NK-92 (cell line): ENCODE results near the gene SPAG5.
"Not testable (repeated sequence)": the region's sequence is repeated elsewhere in the genome, so short reads cannot be mapped to it uniquely, and the experiment has no call there.

Experiments
- DNase-seq: peaks from one replicate; lab custom pipeline; 2025; ENCODE audit not compliant: unreplicated experiment; lab: John Stamatoyannopoulos, UW

SPAG5 gene

DNA sequence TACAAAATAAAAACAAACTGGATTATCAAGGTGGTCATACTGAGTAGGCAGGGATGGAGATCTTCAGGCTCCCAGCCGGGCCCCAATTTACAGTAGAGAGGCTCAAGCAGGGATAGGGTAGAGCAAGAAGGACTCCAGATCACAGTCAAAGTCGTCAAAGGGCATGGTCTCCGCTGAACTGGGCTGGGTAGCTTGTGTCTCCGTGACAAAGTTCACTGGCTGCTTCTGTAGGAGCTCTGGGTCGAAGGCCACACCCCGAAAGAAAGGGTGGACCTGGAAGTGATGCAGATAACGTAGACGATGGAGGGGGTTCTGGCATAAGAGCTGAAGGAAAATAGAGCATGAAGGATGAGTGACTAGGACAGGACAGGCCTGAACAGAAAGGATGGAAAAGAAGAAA, 11.6 kb upstream of the SPAG5 start:
- no peak for DNase-seq

DNA sequence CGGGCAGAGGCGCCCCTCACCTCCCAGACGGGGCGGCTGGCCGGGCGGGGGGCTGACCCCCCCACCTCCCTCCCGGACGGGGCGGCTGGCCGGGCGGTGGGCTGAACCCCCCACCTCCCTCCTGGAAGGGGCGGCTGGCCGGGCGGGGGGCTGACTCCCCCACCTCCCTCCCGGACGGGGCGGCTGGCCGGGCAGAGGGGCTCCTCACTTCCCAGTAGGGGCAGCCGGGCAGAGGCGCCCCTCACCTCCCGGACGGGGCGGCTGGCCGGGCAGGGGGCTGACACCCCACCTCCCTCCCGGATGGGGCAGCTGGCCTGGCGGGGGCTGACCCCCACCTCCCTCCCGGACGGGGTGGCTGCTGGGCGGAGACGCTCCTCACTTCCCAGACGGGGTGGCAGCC, 5.2 kb upstream of the SPAG5 start:
- DNase-seq: not testable (repeated sequence)

DNA sequence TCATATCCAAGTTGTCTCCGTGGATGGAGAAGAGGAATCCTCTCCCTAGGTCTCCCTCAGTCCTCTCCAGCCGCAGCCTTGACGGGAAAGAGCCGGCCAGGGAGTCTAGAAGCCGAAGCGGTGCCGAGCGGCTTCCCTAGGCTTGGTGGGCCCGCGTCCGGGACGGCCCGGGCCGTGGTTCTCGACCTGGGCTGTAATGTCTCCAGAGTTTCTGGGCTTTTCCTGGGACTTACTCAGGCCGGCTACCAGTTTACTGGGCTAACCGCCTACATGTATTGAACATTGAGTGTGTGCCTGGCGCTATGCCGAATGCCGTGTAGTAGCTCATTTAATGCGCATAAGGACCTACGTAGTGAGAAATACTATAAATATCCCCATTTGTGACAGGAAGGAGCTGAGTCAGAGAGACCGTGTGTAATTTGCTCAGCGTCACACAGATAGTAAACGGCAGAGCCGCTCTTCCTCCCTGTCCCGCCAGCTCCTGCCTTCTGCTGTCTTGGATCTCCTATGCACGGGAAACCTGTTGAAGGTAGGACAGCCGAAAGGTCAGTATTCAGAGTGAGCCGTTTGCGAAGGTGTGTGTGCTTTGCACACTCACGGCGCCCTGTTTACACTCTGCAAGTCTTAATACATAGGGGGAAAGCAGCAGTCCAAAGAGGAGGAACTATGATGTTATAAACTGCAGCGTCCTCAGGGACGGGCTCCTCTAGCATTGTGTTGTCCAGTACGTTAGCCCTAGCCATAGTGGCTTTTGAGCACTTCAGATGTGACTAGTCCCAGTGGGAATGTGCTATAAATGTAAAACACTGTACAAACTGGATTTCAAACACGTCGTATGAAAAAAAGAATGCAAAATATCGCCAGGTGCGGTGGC, 723 bp upstream of the SPAG5 start:
- DNase-seq: no peak

DNA sequence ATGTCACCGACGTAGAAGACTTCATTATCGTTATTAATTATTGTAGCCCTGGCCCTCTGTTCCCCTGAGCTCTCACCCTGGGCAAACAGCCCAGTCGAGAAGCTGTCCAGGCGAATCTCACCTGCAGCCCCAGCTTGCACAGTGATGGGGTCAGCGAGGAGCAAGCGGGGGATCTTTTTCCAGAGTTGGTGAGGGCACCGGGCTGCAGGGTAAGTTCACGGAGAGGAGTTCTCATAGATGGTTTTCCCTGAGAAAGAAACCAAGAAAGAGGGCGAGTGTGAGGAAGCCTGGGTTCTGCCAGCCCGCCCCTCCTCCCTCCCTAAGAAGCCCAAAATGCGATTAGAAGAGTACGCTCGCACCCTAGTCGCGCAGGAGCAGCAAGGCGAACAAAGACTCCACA, 436 bp downstream of the SPAG5 start:
- no peak for DNase-seq

DNA sequence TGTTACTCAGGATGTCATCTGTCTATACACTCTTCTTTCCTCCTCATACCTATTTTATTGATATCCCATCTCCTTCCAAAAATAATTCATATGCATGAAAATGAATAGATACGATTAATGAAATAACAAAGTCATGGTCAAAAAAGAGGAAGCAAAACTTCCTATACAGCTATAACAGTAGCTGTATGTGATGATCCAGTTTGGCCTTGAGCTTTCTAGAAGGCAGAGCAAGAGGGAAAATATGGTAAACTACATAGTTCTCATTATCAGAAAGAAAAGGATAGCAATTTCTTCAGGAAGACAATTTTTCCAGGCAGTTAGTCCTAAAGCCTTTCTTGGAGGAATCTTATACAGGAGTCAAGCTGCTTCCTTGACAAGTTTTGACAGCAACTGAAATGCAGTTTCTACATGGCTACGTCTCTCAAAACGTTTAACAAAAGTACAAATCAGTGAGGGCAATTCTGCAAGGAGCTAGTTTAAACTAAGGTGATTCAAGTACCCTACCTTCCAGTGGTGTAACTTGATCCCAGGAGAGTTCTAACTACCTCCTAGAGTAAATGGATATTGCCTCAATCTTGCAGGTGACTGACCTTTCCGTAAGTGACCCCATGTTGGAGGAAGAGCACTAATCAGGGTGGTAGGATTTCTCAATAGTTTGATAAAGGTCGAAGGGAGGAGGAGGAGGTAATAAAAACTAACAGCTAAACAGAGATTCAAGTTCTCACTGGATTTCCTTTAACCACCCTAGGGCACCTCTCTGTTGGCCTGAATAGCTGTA, 1.0 kb downstream of the SPAG5 start:
- no peak for DNase-seq

DNA sequence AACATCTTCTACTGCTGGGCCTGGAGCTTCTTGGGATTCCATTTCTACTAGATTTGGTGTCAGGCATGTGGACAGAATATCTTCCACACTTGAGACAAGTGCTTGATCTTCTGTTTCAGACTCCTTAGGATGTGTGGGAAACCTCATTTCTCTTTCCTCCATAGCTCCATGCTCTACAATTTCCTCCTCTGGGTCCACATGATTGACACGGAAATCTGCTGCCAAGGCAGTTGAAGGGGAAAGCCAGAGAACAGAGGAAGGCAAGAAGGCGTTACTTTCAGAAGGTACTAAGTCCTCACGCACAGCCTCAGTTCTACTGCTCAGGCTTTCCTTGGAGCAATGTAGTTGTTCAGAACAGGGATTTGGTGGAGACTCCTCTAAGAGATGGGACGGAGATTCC, 6.6 kb downstream of the SPAG5 start:
- no peak for DNase-seq

DNA sequence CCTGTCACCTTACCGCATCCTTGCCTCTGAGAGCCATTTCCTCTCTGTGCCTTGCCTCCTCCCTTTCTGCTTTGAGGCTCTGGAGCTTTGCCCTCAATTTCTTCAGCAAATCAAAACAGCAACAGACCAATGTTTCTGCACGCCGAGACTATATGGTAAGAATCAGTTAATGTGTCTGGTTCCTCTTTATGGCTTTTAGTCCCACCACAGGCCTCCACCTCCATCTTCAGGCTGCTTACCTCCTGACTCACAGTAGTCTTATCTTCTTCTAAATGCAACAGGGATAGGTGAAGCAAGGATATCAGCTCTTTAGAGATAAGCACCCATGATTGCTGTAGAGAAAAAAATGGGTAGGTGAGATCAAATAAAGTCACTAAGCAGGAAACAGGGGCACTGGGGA, 13.0 kb downstream of the SPAG5 start:
- DNase-seq: no peak

DNA sequence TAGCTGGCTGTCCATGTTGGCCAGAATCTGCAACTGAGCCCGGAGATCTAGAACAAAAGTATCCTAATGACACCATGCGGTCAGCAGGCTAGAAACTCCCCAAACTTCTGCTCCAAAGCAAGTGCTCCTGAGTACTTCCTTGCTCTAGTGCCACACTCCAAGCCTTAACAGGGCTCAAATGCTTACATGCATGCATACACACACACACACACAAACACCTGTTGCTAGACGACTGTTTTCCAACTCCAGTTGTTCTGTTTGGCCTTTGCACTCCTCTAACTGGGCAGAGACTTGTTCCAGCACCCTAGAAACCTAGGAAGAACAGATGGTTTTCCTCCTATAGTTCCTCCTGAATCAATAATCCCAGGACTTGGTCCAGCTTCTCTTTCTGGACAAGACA, 14.4 kb downstream of the SPAG5 start:
- DNase-seq: no peak

DNA sequence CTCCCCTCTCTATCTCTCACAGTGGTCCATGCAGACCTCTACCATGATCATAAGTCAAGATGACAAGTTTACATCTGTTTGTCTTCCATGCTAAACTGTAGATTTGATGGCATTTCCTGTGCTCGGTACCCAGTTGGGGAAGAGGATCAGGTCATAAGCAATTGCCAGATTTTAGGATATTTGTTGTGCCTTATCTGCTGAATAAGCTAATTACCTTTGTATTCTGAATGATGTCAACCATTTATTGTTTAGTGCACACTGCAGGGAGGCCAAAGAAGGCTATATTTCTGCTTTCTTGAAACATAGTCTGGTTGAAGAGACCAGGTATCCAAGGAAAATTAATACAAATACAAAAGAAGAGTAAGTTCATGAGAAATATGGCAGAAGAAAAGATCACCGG, 16.3 kb downstream of the SPAG5 start:
- DNase-seq: no peak

DNA sequence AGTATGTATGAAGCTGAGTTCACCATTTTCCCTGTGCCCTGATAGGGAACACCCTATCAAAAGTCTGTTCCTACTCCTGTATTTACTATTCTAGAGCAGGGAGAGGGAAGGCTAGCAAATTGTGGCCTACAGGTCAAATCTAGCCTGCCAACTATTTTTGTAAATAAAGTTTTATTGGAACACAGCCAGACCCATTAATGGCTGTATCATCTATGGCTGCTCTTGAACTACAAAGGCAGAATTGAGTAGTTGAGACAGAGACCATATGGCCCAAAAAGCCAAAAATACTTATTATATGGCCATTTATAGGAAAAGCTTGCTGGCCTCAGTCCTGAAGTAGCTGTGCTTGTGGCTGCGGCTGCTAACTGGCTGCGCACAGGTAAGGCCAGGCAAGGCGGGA, 17.9 kb downstream of the SPAG5 start:
- no peak for DNase-seq

DNA sequence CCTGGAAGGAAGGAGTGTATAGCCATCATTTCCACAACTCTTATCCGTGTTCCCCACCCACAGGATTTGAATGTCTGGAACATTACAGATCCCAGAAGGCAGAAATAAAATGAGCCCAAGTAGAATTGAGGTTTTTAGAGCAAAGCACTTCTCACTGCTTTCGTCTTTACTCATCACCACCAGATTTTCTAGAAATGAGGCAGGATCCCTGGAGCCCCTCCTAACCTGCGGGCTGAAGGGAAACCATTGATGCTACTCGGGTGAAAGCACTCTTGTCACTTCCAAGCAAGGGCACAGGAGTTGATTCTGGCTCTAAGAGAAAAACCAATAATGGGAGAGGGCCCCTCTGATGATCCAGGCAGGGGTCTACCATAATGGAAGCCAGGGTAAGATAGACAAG, 19.3 kb downstream of the SPAG5 start:
- no peak for DNase-seq

DNA sequence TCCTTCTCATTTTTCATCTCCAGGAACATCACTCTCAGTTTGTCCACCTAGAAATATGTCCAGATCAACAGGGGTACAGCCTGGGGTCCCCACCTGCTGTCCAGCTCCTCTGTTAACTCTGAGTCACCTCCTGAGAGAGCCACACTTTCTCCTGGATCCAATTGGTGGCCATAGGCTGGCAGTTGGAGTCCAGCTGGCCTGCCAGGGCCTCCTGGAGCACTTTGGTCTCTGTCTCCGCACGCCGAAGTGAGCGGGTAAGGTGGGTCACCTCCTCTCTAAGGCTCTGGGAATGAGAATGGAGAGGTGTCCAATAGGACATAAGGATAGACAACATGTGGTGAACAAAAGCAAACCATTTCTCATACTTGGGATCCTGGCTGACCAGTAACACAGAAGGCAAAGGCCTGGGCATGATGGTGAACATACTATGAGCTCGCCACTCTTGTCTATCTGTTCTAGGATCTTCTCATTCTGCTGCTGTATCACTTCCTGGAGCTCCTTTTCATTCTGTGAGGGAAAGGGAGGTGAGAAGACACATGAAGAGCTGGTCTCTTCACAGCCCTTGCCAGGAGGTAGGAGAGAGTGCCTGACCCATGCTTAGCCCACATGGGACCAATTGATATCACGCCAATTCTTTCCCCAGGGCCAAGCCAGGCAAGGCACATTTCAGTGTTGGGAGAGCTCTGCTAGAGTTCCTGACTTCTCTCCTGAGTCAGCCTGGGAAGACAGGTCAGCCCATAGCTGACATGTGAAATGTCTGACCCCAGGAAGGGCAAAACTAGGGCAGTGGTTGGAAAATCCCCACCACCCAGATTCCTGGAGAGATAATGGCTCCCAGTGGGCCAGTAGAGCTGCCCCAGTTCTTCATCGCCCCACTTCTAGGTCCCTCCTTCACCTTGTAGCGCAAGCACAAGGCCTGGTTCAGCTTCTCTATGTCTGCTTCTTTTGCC, 20.3 kb downstream of the SPAG5 start:
- no peak for DNase-seq

DNA sequence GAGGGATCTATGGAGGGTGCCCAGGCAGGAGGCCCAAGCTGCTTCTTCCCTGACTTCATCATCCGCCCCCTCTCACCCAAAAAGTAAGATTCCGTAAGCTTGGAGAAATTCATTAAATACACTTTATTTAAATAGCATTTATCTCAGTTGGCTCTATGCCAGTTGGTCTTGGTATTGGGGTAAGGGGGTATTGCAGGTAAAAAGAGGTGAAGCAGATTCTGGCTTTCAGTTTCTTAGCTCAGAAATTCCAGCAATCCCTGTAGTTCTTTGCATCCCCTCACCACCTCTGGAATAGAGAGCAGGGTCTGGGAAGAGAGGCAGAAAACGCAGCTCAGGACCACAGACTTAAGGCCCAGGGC, 21.4 kb downstream of the SPAG5 start:
- DNase-seq: no peak

DNA sequence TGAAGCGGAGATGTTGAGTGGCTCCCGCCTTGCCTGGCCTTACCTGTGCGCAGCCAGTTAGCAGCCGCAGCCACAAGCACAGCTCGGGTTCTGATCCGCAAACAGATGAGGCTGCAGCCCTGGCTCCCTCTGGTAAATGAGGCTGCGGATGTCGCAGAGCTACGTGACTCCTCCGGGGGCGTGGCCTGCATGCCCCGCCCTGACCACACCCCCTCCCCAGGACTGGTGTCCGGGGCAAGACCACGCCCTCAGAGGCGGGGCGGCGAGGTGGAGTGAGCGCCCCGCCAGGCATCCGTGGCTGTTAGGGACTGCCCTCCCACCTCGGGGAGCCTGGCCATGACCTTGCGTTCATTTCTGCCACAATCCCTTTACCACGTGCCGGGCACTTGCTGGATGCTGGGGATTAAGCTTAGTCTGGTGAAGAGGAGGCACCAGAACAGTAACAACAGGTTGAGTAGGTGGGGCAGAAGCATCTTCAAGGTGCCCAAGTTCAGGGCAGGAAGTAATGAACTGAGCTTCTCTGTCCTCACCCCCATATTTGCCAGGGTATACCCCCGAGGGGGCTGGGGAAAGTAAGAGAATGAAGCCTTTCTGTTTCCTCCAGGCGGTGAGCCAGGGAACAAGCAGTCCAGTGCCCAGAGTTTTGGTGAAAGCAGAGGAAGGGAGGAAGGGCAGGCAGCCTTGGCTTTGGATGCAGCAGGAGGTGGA, 21.9 kb downstream of the SPAG5 start, which contains the start of gene ALDOC:
ALDOC (minus strand) TSS at position 138 of the 708 bp plus-strand sequence. CDS start 1,363 bp downstream, outside the sequence.
- DNase-seq: peak; percentile 69

DNA sequence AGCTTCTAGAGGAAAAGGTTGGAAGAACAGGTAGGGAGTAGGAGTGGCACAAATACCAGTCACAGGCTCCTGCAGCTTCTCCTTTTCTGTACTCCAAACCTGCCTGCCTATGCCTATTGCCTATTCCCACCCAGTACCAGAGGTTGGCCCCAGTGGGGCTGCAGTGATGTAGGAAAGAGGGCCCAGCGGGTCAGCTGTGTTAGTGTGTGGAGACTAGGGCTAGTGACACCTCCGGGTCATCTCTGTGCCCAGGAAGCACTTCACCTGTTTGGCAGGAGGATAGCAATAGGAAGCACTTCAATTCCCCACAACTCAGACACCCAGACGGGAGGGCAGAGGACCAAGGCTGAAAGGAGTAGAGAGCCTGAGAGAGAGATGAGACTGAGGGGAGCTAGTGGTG, 22.8 kb downstream of the SPAG5 start:
- not testable (repeated sequence) for DNase-seq

DNA sequence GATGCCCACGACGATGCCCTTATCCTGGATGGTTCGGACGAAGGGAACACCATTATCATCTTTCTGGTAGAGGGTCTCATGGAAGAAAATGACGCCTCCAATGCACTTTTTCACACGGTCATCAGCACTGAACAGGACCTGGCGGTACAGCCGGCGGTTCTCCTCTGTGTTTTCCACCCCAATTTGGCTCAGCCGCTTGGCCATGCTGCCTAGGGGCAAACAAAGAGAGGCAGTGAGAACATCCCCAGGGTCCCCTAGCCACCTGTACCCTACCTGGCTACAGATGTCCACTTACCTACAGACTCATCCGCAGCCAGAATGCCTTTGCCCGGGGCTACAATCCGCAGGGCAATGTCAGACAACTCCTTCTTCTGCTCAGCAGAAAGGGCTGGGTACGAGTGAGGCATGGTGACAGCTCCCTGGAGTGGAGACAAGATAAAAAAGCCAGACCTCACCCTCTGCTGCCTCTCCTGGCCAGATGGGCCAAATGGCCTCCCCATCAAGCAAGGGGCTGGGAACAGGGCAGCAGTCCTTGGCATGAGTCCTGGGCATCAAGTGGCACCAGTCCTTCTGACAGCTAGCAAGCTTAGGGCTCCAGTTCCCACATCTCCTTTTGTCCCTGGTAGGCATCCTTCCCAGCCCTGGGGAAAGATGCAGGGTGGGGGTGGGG, 23.6 kb downstream of the SPAG5 start:
- no peak for DNase-seq

DNA sequence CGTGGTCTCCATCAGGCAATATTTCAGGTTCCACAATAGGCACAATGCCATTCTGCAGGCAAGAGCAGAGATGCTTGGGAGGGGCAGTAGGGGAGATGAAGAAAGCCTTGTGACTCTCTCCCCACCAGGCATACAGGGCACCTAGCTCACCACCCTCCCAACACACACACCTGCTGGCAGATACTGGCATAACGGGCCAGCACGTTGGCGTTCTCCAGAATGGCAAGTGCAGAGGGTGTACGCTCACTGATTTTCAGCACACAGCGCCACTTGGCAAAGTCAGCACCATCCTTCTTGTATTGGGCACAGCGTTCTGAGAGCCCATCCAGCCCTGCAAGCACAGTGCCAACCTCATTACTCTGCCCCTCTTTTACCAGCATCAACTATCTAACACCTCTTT, 24.3 kb downstream of the SPAG5 start:
- no peak for DNase-seq

DNA sequence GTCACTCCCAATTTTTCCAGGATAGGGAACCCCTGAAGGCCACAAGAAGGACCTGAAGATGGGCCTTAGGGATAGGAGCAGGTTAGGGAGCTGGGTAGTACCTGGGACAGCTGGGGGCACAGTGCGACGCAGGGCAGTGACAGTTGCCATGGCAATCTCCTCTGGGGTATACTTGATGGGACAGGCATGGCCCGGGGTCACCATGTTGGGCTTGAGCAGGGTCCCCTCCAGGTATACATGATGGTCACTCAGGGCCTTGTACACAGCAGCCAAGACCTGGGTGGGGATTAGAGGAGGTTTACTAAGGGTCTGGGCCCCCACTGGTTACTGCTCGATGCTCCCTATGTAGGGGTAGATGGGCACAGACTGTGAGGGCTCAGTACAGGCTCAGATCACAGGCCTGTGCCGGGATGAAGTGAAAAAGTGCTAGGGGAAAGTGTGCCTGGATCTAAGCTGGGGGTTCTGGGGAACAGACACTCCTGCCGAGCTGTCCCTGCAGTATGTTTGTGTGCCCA, 24.8 kb downstream of the SPAG5 start:
- no peak for DNase-seq

DNA sequence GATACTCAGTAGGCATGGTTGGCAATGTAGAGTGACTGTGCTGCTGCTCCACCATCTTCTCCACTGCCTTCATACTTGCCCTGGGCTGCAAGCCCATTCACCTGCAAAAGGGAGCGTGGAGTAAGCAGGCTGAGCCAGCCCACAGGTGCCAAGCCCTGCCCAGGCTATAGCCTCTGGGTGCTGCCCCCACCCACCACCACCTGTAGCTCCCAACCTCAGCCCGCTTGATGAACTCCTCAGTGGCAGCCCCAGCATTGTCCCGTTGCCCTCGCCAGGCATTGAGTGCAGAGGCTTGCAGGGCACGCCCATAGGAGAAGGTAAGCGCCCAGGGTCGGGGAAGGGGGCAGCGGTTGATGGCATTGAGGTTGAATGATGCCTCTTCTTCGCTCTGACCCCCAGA, 25.3 kb downstream of the SPAG5 start:
- DNase-seq: no peak

DNA sequence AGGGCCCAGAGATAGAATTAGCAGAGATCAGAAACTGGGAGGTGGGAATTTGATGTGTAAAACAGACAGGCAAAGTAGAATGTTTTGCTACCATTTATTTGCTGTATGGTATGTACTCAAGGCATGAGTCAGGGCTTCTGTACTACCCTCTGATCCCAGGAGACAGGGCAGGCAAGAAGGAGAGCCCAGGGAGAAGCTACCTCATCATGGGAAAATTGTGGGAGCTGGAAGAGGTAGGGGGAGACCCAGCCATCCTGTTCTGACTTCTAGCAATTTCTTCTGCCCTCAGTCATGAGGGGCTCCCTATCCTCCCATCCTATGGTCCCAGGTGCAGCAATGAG, 25.8 kb downstream of the SPAG5 start:
- DNase-seq: no peak
